Right atrium auricular region (tissue), 2 donors: ENCODE results near the gene CCDC33. TPM values are rescaled to one million over a fixed set of nuclear protein-coding genes. Genes with fewer than 3 reads are reported as not detected.

Experiments used
- DNase-seq: peaks from one replicate; pipeline ENCODE4 v3.0.0-alpha.2; 2019; ENCODE audit warnings: low spot score
- H3K27ac ChIP-seq, 2 donors: fragments of 200-600 bp; sonication (generic); 1 replicate in 1 of 2; 2 replicates in 1 of 2; pipeline ENCODE4 v1.5.1; 2016 to 2019
- H3K27me3 ChIP-seq, 2 donors: fragments of 200-600 bp; sonication (generic); one replicate each; pipeline versions ENCODE4 v1.5.1 to v1.6.0; 2017 to 2019
- H3K36me3 ChIP-seq: fragments of 200-600 bp; sonication (generic); one replicate; pipeline ENCODE4 v1.5.1; 2016
- H3K4me1 ChIP-seq, 2 donors: fragments of 200-600 bp; sonication (generic); one replicate each; pipeline versions ENCODE4 v1.5.1 to v1.6.0; 2017 to 2019
- H3K4me3 ChIP-seq, 2 donors: fragments of 200-600 bp; sonication (generic); 1 replicate in 1 of 2; 2 replicates in 1 of 2; pipeline ENCODE4 v1.5.1; 2017 to 2019; ENCODE audit warnings: mild to moderate bottlenecking in 1 of 2, moderate library complexity in 1 of 2
- H3K9me3 ChIP-seq, 2 donors: fragments of 200-600 bp; sonication (generic); one replicate each; pipeline ENCODE4 v1.5.1; 2019
- total RNA-seq, 2 donors: library from RNA; depleted of rRNA; stranded (reverse); fragments of >200 nt; gene quantifications; one replicate each; pipeline ENCODE4 v1.1.0, GENCODE V29; 2016
- TF ChIP-seq, protein P1 (sequence below), 2 donors: fragments of 200-600 bp; sonication (generic); IDR thresholded peaks; one replicate each; pipeline ENCODE4 v1.5.1; 2019; ENCODE audit warnings: antibody characterized with exemption in 2 of 2

The CCDC33 gene
- total RNA-seq, 2 donors from 2014 or later, result not detected

GRCh38 chr15:74362482-74362881 is 126.4 kb downstream of the CCDC33 start:
- Histone ChIP-seq H3K27me3 (no peaks in the 10 kb centered on the region), H3K9me3 (no peaks in the 10 kb centered on the region), H3K4me1 (peaks cover 0 to 14% of the 10 kb centered on the region in 2 donors), H3K36me3 (no peaks in the 10 kb centered on the region), H3K4me3 (no peak overlapping the region), H3K27ac (no peak overlapping the region)
- TF ChIP-seq, protein P1, sequence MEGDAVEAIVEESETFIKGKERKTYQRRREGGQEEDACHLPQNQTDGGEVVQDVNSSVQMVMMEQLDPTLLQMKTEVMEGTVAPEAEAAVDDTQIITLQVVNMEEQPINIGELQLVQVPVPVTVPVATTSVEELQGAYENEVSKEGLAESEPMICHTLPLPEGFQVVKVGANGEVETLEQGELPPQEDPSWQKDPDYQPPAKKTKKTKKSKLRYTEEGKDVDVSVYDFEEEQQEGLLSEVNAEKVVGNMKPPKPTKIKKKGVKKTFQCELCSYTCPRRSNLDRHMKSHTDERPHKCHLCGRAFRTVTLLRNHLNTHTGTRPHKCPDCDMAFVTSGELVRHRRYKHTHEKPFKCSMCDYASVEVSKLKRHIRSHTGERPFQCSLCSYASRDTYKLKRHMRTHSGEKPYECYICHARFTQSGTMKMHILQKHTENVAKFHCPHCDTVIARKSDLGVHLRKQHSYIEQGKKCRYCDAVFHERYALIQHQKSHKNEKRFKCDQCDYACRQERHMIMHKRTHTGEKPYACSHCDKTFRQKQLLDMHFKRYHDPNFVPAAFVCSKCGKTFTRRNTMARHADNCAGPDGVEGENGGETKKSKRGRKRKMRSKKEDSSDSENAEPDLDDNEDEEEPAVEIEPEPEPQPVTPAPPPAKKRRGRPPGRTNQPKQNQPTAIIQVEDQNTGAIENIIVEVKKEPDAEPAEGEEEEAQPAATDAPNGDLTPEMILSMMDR (IDR thresholded peaks at IDR 0.05), result no peak
- no peak for DNase-seq

GRCh38 chr15:74364936-74365597 is 128.9 kb downstream of the CCDC33 start:
- H3K27ac ChIP-seq, result peak overlapping the region in 1 of 2 donors; percentile 60
- DNase-seq, result no peak
- H3K9me3 ChIP-seq, result no peaks in the 10 kb centered on the region
- TF ChIP-seq, protein P1 (IDR thresholded peaks at IDR 0.05), result no peak
- peaks cover 0 to 14% of the 10 kb centered on the region in 2 donors for H3K4me1 ChIP-seq
- H3K4me3 ChIP-seq, result peak overlapping the region; percentile 49 to 60
- no peaks in the 10 kb centered on the region for H3K36me3 ChIP-seq
- H3K27me3 ChIP-seq, result no peaks in the 10 kb centered on the region

GRCh38 chr15:74365598-74366445 is 129.7 kb downstream of the CCDC33 start:
- no peak for DNase-seq
- H3K4me3 ChIP-seq, result peak overlapping the region; percentile 49 to 60
- no peaks in the 10 kb centered on the region for H3K9me3 ChIP-seq
- TF ChIP-seq, protein P1 (IDR thresholded peaks at IDR 0.05), result no peak
- no peaks in the 10 kb centered on the region for H3K27me3 ChIP-seq
- peaks cover 0 to 14% of the 10 kb centered on the region in 2 donors for H3K4me1 ChIP-seq
- H3K27ac ChIP-seq, result peak overlapping the region; percentile 31 to 60
- H3K36me3 ChIP-seq, result no peaks in the 10 kb centered on the region

GRCh38 chr15:74367296-74367854 is 131.2 kb downstream of the CCDC33 start, which contains the start of gene CYP11A1:
Gene CYP11A1 (minus strand): TSS chr15:74367646. CDS start chr15:74367585, 61 bp downstream.
- DNase-seq, result no peak
- Histone ChIP-seq H3K27ac (no peak within 1 kb of the TSS), H3K4me1 (peaks cover 0 to 14% of the 10 kb centered on the region in 2 donors), H3K27me3 (no peaks in the 10 kb centered on the region), H3K9me3 (no peaks in the 10 kb centered on the region), H3K4me3 (peak within 1 kb of the TSS in 1 of 2 donors; percentile 60), H3K36me3 (no peaks in the 10 kb centered on the region)
- TF ChIP-seq, protein P1 (IDR thresholded peaks at IDR 0.05), result no peak

DNA sequence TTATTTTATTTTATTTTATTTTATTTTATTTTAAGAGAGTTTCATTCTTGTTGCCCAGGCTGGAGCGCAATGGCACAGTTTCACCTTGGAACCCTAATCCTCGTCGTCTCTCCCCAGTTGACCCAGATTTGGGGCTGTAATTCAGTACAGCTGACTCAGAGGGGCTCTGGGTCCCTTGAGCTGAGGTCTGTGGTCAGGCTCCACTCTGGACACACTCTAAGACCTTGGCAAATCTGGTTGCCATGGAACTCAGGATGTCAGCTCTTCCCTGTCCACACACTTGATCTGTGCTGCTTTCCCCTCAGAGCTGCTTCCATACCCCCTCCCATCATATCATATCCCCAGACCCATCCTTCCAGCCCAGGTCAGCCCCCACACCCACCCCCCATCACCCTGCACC is 132.0 kb downstream of the CCDC33 start:
- H3K9me3 ChIP-seq, result no peaks in the 10 kb centered on the region
- no peak overlapping the region for H3K4me3 ChIP-seq
- no peaks in the 10 kb centered on the region for H3K27me3 ChIP-seq
- TF ChIP-seq, protein P1 (IDR thresholded peaks at IDR 0.05), result no peak
- no peak for DNase-seq
- H3K36me3 ChIP-seq, result no peaks in the 10 kb centered on the region
- peaks cover 0 to 14% of the 10 kb centered on the region in 2 donors for H3K4me1 ChIP-seq
- no peak overlapping the region for H3K27ac ChIP-seq
